ENCODE data around the gene NAV2. TPM values are rescaled to one million over a fixed set of nuclear protein-coding genes. Genes with fewer than 3 reads are reported as not detected.
A peak's percentile ranks its signal among the peaks of the same experiment; 100 is the strongest.

NAV2 gene
- total and polyA plus RNA-seq, 4 donors, result 5.0 to 250 (median 51.4) TPM

GRCh38 chr11:19673924-19674729, 38.5 kb upstream of the NAV2 start:
- Histone ChIP-seq H3K9me3 (ENCODE audit: control insufficient read depth, low read length) (no peaks in the 10 kb centered on the region), H3K4me1 (ENCODE audit: control insufficient read depth in 1 of 2, insufficient read depth in 2 of 2, low read length in 2 of 2) (peaks cover 0 to 9% of the 10 kb centered on the region in 2 donors), H3K36me3 (ENCODE audit: control insufficient read depth in 1 of 2, insufficient read depth in 2 of 2, low read length in 1 of 2) (no peaks in the 10 kb centered on the region), H3K4me3 (ENCODE audit: low read length in 2 of 2) (no peak overlapping the region), H3K27ac (ENCODE audit: low read depth in 1 of 2, low read length in 2 of 2) (peak overlapping the region; percentile 95 to 98), H3K27me3 (ENCODE audit: control insufficient read depth in 1 of 2, insufficient read depth in 2 of 2, low read length in 1 of 2) (no peaks in the 10 kb centered on the region)
- DNase-seq (peak; percentile 89 to 93), ATAC-seq (ENCODE audit: low FRiP score) (peak; percentile 86)
- intact Hi-C loops (cut with DNase I), result loop anchor here (5.0 kb wide), 3 partner anchors 38 to 77 kb away; partner anchors contain the start of gene NAV2 (in 1 of the 2)
- WGBS, 2 donors, result 5 to 8% methylated on average over 14 of the region's 14 CpGs

DNA sequence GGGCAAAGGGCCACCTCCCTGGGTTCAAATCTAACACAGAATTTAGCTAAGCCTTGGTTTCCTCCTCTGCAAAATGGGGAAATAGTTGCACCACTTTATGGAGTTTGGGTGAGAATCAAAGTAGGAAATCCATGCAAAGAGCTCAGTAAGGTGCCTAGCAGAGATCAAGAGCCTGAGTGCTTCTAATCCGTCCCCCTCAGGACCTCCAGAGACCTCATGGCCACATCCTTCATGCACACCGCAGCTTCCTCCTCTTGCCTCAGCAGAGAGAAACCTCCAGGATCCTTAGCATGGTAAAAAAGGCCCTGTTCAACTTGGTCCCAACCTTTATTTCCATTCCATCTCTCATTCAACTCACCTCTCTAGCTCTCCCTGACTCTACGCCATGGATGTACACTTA, 37.8 kb upstream of the NAV2 start:
- Histone ChIP-seq H3K27me3 (ENCODE audit: control insufficient read depth in 1 of 2, insufficient read depth in 2 of 2, low read length in 1 of 2) (no peaks in the 10 kb centered on the region), H3K4me1 (ENCODE audit: control insufficient read depth in 1 of 2, insufficient read depth in 2 of 2, low read length in 2 of 2) (peaks cover 2 to 14% of the 10 kb centered on the region in 2 donors), H3K9me3 (ENCODE audit: control insufficient read depth, low read length) (no peaks in the 10 kb centered on the region), H3K4me3 (ENCODE audit: low read length in 2 of 2) (no peak overlapping the region), H3K36me3 (ENCODE audit: control insufficient read depth in 1 of 2, insufficient read depth in 2 of 2, low read length in 1 of 2) (no peaks in the 10 kb centered on the region), H3K27ac (ENCODE audit: low read depth in 1 of 2, low read length in 2 of 2) (peak overlapping the region; percentile 95 to 98)
- intact Hi-C loops (cut with DNase I), result loop anchor here (5.0 kb wide), 3 partner anchors 37 to 78 kb away; partner anchors contain the start of gene NAV2 (in 1 of the 2)
- DNase-seq (no peak), ATAC-seq (ENCODE audit: low FRiP score) (no peak)
- WGBS, 2 donors, result 91 to 96% methylated on average over 3 of the region's 3 CpGs

DNA sequence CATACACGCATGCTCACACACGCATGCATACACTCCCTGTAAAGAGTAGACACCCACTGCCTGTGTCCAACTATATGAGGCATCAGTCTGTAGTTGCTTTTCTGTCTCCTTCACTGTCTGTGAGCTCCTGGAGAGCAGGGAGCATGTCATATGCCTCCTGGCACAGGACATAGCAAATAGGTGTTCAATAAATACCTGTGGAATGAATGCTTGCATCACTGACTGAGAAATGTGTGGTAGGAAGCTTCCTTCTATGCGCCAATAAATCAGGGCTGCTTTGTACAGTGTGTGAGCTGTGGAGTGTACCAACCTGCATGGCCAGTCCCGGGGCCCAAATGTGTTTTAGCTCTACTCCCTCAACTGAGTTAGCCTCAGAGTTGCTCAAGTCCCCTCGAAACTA, 37.2 kb upstream of the NAV2 start:
- ATAC-seq (ENCODE audit: low FRiP score), result no peak
- peak overlapping the region; percentile 85 to 98 for H3K27ac ChIP-seq (ENCODE audit: low read depth in 1 of 2, low read length in 2 of 2)
- 94 to 96% methylated on average over 5 of the region's 5 CpGs for WGBS, 2 donors

GRCh38 chr11:19676475-19677380, 35.9 kb upstream of the NAV2 start:
- Histone ChIP-seq H3K36me3 (ENCODE audit: control insufficient read depth in 1 of 2, insufficient read depth in 2 of 2, low read length in 1 of 2) (no peaks in the 10 kb centered on the region), H3K27me3 (ENCODE audit: control insufficient read depth in 1 of 2, insufficient read depth in 2 of 2, low read length in 1 of 2) (no peaks in the 10 kb centered on the region), H3K27ac (ENCODE audit: low read depth in 1 of 2, low read length in 2 of 2) (peak overlapping the region; percentile 37 to 55), H3K4me1 (ENCODE audit: control insufficient read depth in 1 of 2, insufficient read depth in 2 of 2, low read length in 2 of 2) (peaks cover 4 to 15% of the 10 kb centered on the region in 2 donors), H3K4me3 (ENCODE audit: low read length in 2 of 2) (no peak overlapping the region), H3K9me3 (ENCODE audit: control insufficient read depth, low read length) (no peaks in the 10 kb centered on the region)
- intact Hi-C loops (cut with DNase I), result no loop called here
- no peak for DNase-seq
- 67 to 69% methylated on average over 15 of the region's 15 CpGs for WGBS, 2 donors
- no peak for ATAC-seq (ENCODE audit: low FRiP score)

More for the DNA sequence above, 37.2 kb upstream of the NAV2 start:
- H3K9me3 ChIP-seq (ENCODE audit: control insufficient read depth, low read length), result no peaks in the 10 kb centered on the region
- no peaks in the 10 kb centered on the region for H3K36me3 ChIP-seq (ENCODE audit: control insufficient read depth in 1 of 2, insufficient read depth in 2 of 2, low read length in 1 of 2)
- DNase-seq, result no peak
- intact Hi-C loops (cut with DNase I), result no loop called here
- H3K4me3 ChIP-seq (ENCODE audit: low read length in 2 of 2), result no peak overlapping the region
- H3K27me3 ChIP-seq (ENCODE audit: control insufficient read depth in 1 of 2, insufficient read depth in 2 of 2, low read length in 1 of 2), result no peaks in the 10 kb centered on the region
- peaks cover 4 to 15% of the 10 kb centered on the region in 2 donors for H3K4me1 ChIP-seq (ENCODE audit: control insufficient read depth in 1 of 2, insufficient read depth in 2 of 2, low read length in 2 of 2)

DNA sequence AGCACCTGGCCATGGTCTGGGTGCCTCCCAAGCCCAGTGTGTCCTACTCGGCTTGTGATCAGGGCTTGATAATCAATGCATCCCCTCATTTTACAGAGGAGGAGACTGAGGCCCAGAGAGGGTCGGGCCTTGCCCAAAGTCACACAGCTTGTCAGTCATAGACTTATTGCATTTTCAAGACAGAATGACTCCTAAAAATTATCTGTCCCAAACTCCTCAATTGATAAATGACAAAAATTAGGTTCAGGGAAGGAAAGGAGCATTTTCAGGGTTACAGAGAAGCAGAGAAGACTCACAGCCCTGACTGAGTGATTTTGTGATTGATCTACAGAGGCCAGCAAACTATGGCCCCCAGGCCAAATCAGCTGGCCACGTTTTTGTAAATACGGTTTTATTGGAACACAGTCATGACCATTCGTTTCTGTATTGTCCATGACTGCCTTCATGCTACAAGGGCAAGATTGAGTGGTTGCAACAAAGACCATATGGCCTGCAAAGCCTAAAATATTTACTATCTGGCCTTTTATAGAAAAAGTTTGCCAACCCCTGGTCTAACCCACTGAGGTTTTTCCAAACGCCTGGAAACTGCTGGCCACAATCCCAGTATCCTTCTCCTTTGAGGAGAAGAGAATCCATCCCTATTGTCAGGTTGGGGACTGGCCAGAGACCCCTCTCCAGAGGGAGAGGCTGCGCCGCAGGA, 35.1 kb upstream of the NAV2 start:
- DNase-seq (no peak), ATAC-seq (ENCODE audit: low FRiP score) (no peak)
- peak overlapping the region; percentile 37 to 49 for H3K27ac ChIP-seq (ENCODE audit: low read depth in 1 of 2, low read length in 2 of 2)
- H3K4me1 ChIP-seq (ENCODE audit: control insufficient read depth in 1 of 2, insufficient read depth in 2 of 2, low read length in 2 of 2), result peaks cover 4 to 15% of the 10 kb centered on the region in 2 donors
- H3K4me3 ChIP-seq (ENCODE audit: low read length in 2 of 2), result no peak overlapping the region
- 56 to 58% methylated on average over 8 of the region's 8 CpGs for WGBS, 2 donors
- no peaks in the 10 kb centered on the region for H3K27me3 ChIP-seq (ENCODE audit: control insufficient read depth in 1 of 2, insufficient read depth in 2 of 2, low read length in 1 of 2)
- H3K36me3 ChIP-seq (ENCODE audit: control insufficient read depth in 1 of 2, insufficient read depth in 2 of 2, low read length in 1 of 2), result no peaks in the 10 kb centered on the region
- no peaks in the 10 kb centered on the region for H3K9me3 ChIP-seq (ENCODE audit: control insufficient read depth, low read length)
- intact Hi-C loops (cut with DNase I), result no loop called here

- 3 to 5% methylated on average over 12 of the region's 12 CpGs for WGBS, 2 donors
- intact Hi-C loops (cut with DNase I), result loop anchor here (5.0 kb wide), 2 partner anchors 37 to 83 kb away; no protein-coding TSS in a partner anchor
- Histone ChIP-seq H3K4me3 (ENCODE audit: low read length in 2 of 2) (no peak overlapping the region), H3K4me1 (ENCODE audit: control insufficient read depth in 1 of 2, insufficient read depth in 2 of 2, low read length in 2 of 2) (peaks cover 5 to 7% of the 10 kb centered on the region in 2 donors), H3K27ac (ENCODE audit: low read depth in 1 of 2, low read length in 2 of 2) (peak overlapping the region; percentile 6 to 99), H3K27me3 (ENCODE audit: control insufficient read depth in 1 of 2, insufficient read depth in 2 of 2, low read length in 1 of 2) (no peaks in the 10 kb centered on the region), H3K9me3 (ENCODE audit: control insufficient read depth, low read length) (no peaks in the 10 kb centered on the region), H3K36me3 (ENCODE audit: control insufficient read depth in 1 of 2, insufficient read depth in 2 of 2, low read length in 1 of 2) (no peaks in the 10 kb centered on the region)
- ATAC-seq (ENCODE audit: low FRiP score) (peak; percentile 90), DNase-seq (peak; percentile 95 to 98)
Measured at GRCh38 chr11:19679952-19680828, 32.4 kb upstream of the NAV2 start.

GRCh38 chr11:19680829-19681368, 31.7 kb upstream of the NAV2 start:
- WGBS, 2 donors, result 24 to 32% methylated on average over 4 of the region's 4 CpGs
- peaks cover 5 to 6% of the 10 kb centered on the region in 2 donors for H3K4me1 ChIP-seq (ENCODE audit: control insufficient read depth in 1 of 2, insufficient read depth in 2 of 2, low read length in 2 of 2)
- H3K36me3 ChIP-seq (ENCODE audit: control insufficient read depth in 1 of 2, insufficient read depth in 2 of 2, low read length in 1 of 2), result no peaks in the 10 kb centered on the region
- ATAC-seq (ENCODE audit: low FRiP score), result no peak
- intact Hi-C loops (cut with DNase I), result loop anchor here (5.0 kb wide), 2 partner anchors 36 to 84 kb away; no protein-coding TSS in a partner anchor
- H3K27ac ChIP-seq (ENCODE audit: low read depth in 1 of 2, low read length in 2 of 2), result peak overlapping the region in 1 of 2 donors; percentile 34
- H3K4me3 ChIP-seq (ENCODE audit: low read length in 2 of 2), result no peak overlapping the region
- no peaks in the 10 kb centered on the region for H3K27me3 ChIP-seq (ENCODE audit: control insufficient read depth in 1 of 2, insufficient read depth in 2 of 2, low read length in 1 of 2)
- no peak for DNase-seq
- H3K9me3 ChIP-seq (ENCODE audit: control insufficient read depth, low read length), result no peaks in the 10 kb centered on the region
